Right hindlimb (tissue), 1 donor: ENCODE measurements around the gene RNF114.
A peak's percentile ranks its signal among the peaks of the same experiment; 100 is the strongest.
"Not testable (repeated sequence)": the region's sequence is repeated elsewhere in the genome, so short reads cannot be mapped to it uniquely, and the experiment has no call there.

Source experiments
- DNase-seq: peaks from one replicate; pipeline ENCODE4 v3.0.0-alpha.2; 2018

The RNF114 gene

DNA sequence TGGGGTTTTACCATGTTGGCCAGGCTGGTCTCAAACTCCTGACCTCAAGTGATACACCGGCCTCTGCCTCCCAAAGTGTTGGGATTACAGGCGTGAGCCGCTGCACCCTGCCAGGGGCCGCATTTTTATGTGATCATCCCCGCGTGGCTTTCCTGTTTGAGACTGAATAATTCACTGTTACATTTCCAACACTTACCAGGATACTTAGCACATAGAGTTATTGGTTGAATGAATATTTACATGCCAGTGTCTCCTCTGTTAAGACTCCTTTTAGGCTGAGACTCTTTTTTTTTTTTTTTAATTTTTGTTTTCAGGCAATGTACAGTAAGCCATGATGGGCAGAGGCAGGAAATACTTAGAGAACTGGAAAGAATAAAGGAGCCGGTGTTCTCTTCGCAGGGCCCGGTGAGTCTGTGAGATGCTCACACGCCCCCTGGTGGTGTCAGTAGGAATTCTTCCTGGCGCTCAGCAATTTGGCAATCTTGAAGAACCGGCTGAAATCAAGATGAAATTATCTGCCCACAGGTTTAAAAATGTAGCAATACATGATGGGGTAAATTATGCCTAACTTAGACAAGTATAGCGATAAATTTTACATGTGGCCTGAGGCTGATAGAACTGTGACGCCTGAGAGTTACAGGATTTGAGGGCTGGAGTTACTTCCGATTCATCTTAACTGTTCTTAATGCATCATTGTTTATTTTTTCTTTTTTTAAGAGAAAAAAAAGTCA, 7.6 kb upstream of the RNF114 start:
- peak; percentile 84 for DNase-seq

DNA sequence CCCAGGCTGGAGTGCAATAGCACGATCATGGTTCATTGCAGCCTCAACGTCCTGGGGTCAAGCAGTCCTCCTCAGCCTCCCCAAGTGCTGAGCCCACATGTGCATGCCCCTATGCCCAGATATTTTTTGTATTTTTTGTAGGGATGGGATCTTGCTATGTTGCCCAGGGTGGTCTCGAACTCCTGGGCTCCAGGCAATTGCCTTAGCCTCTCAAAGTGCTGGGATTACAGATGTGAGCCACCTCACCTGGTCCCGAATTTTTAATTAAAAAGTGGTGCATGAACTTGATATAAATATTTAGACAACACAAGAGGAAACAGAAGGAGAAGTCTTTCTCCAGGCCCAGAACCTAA, 7.1 kb upstream of the RNF114 start:
- DNase-seq = no peak

DNA sequence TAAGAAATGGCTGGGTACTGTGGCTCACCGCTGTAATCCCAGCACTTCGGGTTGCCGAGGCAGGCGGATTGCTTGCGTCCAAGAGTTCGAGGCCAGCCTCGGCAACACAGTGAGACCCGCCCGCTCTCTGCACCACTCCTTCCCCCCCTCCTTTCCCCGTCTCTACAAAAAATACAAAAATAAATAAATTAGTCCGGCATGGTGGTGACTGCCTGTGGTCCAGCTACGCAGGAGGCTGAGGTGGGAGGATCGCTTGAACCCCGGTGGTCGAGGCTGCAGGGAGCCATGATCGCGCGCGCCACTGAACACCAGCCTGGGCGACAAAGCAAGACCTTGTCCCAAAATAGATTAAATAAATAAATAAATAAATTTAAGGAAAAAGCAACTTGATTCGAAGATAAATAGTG, 448 bp upstream of the RNF114 start:
- no peak for DNase-seq

DNA sequence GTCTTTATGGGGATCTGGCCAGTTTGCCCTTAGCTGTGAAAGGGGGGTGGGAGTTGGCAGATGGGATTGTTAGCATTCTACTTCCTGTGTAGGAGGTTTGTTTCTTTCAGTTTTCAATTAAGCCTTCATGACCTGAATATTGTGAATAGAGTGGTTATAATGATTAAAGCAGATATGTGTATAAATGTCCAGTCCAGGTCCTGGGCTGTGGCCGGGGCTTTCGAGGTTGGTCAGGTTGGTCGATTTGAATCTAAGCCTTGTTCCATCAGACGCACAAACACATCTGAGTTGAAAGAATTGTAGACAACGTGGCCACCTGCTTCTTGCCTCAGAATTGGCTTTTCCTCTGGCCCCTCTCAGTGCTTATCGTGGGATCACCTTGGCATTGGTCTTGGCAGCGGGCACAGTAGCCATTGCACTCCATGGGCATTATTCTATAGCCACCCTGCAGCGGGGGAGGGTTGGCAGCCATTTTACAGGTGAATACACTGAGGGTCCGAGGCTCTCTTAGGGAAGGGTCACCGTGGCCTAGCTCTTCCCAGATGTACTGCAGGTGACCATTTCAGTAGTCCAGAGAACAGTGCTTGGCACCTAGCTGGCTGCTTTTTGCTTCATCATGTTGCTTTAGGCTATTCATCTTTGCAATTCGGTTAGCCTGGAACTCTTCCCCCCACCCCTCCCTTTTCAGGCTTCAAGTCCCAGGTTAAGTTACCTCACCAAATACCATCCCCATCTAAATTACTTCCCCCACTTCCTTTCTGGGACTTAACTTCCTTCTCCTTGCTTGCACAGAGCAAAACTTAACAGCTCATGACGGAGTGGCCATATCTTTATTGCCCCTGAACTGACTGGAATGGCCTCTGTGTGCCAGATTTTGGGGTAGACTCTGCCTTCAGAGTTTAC, 1.1 kb downstream of the RNF114 start:
- DNase-seq = no peak

DNA sequence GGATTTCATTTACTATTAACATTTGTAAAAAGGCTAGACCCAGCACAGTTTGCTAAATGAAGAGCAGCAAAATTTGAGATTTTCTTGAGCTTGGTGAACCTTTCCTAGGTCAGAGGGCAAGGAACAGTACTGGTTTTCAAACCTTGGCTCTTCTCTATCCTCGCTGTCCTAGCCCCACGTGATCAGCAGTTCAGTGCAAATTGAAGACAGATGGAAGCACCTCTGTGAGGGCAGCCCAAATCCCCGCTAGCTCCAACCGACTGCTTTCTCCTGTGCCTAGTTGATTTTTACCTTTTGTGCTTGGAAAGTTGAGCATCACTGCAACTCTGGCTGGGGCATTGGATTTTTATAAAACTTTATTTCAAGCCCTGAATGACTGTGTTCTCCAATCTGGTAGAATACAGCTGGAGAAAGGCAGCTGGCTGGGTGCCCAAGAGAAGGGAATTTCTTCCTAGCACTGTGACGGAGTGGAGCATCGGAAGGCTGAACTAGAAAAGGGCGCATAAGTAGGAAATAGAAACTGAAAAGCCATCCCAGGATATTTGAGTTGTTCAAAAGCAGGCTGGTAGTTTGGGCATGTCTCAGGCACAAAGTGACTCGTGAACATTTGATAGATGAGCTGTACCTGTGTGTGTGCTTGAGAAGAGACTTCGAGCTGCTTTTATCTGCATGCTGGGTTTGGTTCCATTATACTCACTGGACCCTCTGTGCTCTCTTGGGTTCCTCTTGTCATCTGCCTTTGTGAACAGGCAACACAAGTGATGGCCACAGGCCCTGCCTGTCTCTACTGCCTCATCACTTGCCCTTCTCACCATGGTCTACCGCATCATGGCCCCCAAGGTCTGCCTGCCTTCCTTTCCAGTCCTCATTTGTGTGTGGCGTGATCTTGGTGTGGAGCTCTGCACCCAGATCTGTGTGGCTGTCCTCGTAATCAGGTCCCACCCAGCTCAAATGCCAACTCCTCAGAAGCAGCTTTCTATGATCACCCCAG, 2.3 kb downstream of the RNF114 start:
- peak; percentile 82 for DNase-seq

DNA sequence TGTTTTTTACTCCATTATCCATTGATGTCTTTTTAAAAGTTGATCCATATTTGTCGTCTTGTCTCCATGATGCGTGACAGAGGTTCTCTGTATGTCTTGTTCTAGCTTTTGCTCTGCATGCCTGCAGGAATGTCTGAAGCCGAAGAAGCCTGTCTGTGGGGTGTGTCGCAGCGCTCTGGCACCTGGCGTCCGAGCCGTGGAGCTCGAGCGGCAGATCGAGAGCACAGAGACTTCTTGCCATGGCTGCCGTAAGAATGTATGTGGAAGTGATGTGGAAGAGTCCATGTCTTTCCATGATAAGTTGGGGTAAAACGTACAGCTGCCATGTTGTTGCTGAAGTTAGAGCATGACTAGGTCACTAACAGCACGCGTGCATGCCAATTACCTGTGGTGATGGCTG, 5.3 kb downstream of the RNF114 start:
- no peak for DNase-seq

DNA sequence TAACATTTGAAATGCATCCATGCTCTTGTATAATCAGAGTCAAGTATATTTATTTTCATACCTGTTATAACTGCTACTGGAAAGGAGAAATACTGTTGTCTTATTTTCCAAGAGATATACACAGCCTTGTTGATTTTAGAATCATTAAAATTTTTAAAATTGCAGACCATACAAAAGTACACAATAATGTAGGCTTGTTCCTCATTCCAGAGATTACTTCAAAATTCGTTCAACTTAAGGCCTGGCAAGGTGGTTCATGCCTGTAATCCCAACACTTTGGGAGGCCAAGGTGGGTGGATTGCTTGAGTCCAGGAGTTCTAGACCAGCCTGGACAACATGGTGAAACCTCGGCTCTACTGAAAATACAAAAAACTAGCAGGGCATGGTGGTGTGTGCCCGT, 6.1 kb downstream of the RNF114 start:
- no peak for DNase-seq

DNA sequence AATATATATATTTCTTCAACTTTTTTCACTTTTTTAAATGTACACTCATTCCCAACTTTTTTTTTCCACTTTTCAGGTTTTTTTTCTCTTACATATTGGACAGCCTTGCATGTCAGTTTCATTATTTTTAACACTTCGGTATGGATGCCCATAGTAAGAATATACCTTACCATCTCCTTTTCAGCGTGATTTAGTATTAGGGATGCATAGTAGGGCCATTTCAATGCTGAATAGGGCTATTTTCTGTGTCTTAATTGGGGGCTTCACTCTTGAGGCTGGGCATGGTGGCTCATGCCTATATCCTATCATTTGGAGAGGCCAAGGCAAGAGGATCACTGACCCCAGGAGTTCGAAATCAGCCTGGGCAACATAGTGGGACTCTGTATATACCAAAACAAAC, 6.7 kb downstream of the RNF114 start:
- DNase-seq = no peak

DNA sequence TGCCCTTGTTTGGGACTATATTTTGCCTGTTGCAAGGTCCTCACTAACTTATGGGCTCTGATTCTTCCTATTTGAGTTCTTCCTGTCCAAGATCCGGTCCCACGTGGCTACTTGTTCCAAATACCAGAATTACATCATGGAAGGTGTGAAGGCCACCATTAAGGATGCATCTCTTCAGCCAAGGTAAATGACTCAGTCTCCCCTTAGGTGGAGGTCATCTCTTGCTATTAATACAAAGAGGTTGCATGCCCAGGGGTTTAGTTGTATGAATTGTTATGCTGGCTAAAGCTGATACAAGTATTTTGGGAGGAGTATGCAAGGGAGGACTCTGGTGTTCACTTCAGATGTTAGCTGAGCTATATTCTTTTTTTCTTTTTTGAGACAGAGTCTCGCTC, 9.1 kb downstream of the RNF114 start:
- DNase-seq = no peak

DNA sequence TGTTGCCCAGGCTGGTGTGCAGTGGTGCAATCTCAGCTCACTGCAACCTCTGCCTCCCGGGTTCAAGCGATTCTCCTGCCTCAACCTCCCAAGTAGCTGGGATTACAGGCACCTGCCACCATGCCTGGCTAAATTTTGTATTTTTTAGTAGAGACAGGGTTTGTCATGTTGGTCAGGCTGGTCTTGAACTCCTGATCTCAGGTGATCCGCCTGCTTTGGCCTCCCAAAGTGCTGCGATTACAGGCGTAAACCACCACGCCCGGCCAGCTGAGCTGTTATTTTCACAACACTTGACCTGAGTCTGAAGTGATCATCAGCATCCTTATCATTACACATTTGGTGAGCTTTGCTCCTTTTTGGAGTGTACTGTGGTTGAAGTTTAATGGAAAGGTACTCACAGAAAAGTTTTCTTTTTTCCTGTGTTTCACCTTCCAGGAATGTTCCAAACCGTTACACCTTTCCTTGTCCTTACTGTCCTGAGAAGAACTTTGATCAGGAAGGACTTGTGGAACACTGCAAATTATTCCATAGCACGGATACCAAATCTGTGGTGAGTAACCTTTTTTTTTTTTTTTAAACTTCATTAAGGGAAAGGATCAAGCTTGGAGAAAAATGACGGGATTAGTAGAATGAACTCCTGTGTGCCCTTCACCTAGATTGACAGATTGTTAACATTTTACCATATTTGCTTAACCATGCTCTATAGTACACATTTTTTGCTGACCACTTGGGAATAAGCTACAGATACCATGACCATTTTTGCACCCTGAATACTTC, 9.7 kb downstream of the RNF114 start:
- DNase-seq = no peak

DNA sequence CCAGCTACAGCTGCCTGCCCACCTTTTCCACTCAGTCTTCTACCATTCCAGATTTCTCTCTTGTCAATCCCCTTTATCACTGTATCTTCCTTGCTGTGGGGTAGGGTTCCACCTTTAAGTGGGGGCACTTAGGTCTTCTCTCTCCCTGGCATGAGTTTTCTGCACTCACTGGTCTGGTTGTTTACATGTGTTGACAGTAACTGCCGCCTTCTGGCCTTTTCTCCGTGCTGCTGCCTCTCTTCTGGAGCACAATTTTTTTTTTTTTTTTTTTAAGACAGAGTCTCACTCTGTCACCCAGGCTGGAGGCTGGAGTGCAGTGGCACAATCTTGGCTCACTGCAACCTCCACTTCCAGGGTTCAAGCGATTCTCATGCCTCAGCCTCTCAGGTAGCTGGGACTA, 12.0 kb downstream of the RNF114 start:
- no peak for DNase-seq

DNA sequence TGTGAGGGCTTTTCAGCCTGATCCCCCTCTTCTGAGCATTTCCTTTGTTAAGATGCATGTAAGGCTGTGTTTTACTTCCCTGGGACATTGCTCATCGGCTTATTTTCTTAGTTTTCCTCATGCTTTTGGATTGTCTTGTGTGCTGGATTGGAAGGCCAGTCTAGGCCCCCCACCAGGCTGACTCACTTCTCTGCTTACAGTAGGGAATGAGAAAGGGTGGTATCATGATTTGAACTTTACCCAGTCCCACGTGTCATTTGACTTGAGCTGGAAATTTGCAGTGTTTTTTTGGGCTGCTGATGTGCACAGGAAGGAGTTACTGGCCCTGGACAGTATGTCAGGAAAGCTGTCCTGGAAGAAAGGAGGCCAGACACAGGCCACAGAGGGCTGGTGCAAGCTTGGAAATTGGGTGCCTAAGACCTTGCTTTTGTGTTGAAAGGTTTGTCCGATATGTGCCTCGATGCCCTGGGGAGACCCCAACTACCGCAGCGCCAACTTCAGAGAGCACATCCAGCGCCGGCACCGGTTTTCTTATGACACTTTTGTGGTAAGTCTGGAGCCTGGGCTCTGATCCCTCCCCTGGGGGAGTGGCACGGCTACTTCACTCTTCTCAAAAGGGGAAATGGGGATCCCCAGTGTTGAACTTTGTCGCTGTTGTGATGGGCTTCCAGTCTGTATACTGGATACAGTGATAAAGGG, 12.8 kb downstream of the RNF114 start:
- DNase-seq = no peak

DNA sequence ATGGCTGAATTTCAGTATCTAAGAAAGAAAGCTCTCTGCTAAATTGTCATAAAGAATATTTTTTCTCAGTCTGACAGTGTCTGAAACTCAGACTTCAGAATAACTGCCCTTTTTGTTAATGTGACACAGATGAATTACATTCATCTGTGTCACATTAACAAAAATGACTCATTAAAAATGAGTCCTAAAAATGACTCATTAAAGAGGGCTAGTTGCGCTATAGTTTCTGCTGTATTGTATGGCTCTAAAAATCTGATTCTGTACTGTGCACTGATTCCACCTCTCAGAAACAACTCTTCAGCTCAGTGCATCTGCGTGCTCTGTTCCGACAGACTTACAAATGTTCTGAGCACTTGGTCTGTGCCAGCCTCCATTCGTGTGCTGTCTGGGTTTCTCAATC, 15.0 kb downstream of the RNF114 start:
- DNase-seq = no peak

DNA sequence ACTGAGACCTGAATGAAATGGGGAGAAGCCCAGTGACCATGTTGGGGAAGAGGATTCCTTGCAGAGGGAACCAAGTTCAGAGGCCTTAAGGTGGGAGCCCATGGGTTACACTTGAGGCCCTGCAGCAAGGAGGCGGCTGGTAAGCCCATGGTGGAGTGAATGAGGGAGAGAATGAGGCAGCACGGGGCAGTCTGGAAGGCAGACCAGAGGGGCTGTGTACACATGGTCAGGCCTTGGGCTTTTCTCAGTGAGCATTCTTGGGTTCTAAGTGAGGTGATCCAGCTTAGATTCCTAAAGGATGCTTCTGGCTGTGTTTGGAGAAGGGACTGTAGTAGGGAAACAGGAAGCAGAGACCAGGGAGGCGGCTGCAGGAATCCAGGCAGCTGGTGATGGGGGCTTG, 19.0 kb downstream of the RNF114 start:
- DNase-seq = no peak

DNA sequence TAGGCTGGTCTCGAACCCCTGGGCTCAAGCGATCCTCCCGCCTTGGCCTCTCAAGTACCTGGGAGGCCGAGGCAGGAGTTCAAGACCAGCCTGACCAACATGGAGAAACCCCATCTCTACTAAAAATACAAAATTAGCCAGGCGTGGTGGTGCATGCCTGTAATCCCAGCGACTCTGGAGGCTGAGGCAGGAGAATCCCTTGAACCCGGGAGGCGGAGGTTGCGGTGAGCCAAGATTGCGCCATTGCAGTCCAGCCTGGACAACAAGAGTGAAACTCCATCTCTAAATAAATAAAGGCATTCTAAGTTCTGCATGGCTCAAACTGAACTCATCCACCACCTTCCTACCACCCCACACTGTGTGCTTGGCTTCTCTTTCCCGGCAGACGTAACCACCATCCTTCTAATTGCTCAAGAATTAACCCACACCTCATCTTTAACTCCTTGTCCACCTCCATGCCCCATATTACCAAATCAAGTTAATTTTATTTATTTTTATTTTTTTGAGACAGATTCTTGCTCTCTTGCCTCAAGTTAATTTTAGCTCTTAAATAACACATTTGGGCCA, 19.7 kb downstream of the RNF114 start:
- DNase-seq = not testable (repeated sequence)

DNA sequence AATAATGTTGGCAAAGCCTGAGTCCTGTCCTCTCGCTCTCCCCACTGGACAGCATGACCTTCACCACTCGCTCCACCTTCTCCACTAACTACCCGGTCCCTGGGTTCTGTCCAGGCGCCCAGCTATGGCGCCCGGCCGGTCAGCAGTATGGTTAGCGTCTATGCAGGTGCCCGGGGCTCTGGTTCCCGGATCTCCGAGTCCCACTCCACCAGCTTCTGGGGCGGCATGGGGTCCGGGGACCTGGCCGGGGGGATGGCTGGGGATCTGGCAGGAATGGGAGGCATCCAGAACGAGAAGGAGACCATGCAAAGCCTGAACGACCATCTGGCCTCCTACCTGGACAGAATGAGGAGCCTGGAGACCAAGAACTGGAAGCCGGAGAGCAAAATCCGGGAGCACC, 20.5 kb downstream of the RNF114 start:
- no peak for DNase-seq

DNA sequence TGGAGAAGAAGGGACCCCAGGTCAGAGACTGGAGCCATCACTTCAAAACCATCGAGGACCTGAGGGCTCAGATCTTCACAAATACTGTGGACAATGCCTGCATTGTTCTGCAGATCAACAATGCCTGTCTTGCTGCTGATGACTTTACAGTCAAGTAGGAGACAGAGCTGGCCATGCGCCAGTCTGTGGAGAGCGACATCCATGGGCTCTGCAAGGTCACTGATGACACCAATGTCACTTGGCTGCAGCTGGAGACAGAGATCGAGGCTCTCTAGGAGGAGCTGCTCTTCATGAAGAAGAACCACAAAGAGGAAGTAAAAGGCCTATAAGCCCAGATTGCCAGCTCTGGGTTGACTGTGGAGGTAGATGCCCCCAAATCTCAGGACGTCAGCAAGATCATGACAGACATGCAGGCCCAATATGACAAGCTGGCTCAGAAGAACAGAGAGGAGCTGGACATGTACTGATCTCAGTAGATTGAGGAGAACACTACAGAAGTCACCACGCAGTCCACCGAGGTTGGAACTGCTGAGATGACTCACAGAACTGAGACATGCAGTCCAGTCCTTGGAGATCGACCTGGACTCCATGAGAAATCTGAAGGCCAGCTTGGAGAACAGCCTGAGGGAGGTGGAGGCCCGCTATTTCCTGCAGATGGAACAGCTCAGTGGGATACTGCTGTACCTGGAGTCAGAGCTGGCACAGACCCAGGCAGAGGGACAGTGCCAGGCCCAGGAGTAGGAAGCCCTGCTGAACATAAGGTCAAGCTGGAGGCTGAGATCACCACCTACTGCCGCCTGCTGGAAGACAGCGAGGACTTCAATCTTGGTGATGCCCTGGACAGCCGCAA, 21.1 kb downstream of the RNF114 start:
- DNase-seq = not testable (repeated sequence)

DNA sequence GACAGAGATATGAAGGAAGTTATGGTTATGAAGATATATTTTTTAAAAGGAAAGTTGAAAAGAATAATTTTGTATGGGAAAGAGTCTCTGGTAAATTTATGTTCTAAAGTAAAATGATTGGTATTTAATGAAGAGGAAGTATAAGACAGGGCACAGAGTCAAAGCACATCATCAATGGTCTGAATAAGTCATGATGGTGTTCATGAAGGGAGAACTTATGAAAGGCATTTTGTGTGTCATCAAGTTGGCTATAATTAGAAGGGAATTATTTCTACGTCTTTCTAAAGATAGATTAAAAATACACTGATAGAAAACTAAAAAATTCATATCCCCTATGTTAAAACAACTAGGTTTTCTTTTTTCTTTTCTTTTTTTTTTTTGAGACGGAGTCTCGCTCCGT, 25.2 kb downstream of the RNF114 start:
- no peak for DNase-seq

DNA sequence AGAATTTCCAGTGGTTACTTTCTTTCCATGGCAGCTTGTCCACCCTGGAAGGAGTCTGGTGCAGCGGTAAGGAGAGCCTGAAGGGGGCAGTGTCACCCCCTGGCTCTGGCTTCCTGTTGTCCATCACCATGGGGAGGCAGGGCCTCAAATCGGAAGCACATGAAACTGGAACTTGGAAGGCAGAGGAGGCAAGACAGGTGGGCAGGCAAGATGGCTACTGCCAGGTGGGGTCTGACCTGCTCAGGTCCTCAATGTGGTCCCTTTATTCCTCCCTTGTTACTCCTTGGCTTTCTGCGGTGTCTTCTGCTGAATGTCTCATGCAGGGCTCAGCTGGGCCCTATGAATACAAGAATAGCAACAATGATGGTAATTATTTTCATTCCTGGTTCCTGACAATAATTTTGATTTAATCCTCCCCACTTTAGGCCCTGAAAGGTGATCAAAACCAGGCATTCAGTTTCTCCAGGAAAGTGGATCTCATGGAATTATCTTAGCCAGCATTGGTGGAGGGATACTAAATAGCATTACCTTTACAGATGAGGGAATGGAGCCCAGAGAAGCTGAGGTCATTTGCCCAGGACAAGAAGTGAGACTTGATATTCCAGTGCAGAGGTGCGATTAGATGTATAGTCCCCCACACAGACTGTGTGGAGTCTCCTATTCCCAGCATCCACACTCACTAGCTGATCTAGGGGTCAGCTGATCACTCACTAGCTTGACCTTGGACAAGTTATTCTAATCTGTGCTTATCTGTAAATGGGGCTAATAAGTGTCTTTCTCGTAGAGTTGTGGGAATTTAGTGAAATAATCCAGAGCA, 29.0 kb downstream of the RNF114 start:
- DNase-seq = no peak
